Thoracic aorta (tissue), 2 donors: ENCODE data around the gene KIF3A. TPM values are rescaled to one million over a fixed set of nuclear protein-coding genes. Genes with fewer than 3 reads are reported as not detected.

ENCODE experiments used
- ATAC-seq: fragments of 150-250 bp; one replicate; pipeline ENCODE4 v1.8.0; 2017; ENCODE audit warnings: low read depth; ENCODE audit not compliant: insufficient number of reproducible peaks, low FRiP score
- DNase-seq: peaks from one replicate; pipeline ENCODE4 v3.0.0-alpha.2; 2020; ENCODE audit warnings: low spot score
- H3K27ac ChIP-seq, 2 donors: fragments of 200-600 bp; sonication (generic); 1 replicate in 1 of 2; 2 replicates in 1 of 2; pipeline ENCODE4 v1.5.1; 2016; ENCODE audit warnings: mild to moderate bottlenecking in 2 of 2, moderate library complexity in 2 of 2
- H3K27me3 ChIP-seq: fragments of 200-600 bp; sonication (generic); replicated peaks from 2 replicates; pipeline ENCODE4 v1.6.0; 2016; ENCODE audit warnings: mild to moderate bottlenecking; ENCODE audit not compliant: insufficient read depth
- H3K36me3 ChIP-seq: fragments of 200-600 bp; sonication (generic); one replicate; pipeline ENCODE4 v1.5.1; 2016
- H3K4me1 ChIP-seq, 2 donors: fragments of 200-600 bp; sonication (generic); 1 replicate in 1 of 2; 2 replicates in 1 of 2; pipeline versions ENCODE4 v1.5.1 to v1.6.0; 2016; ENCODE audit warnings: low read depth in 2 of 2, mild to moderate bottlenecking in 1 of 2; ENCODE audit not compliant: control insufficient read depth in 1 of 2
- H3K4me3 ChIP-seq: fragments of 200-600 bp; sonication (generic); 2 replicates; pipeline ENCODE4 v1.5.1; 2016; ENCODE audit warnings: mild to moderate bottlenecking
- H3K9me3 ChIP-seq: fragments of 200-600 bp; sonication (generic); 2 replicates; pipeline ENCODE4 v1.5.1; 2016
- total RNA-seq, 2 donors: library from RNA; depleted of rRNA; stranded (reverse); fragments of >200 nt; gene quantifications; one replicate each; pipeline versions ENCODE4 v1.1.0 to v1.2.3, GENCODE V29; 2016
- TF ChIP-seq, protein P1 (sequence below): fragments of 200-600 bp; sonication (generic); IDR thresholded peaks from one replicate; pipeline ENCODE4 v1.5.1; 2019; ENCODE audit warnings: antibody characterized with exemption

The KIF3A gene
- total RNA-seq, 2 donors from 2014 or later: 3.7 to 5.9 TPM

DNA sequence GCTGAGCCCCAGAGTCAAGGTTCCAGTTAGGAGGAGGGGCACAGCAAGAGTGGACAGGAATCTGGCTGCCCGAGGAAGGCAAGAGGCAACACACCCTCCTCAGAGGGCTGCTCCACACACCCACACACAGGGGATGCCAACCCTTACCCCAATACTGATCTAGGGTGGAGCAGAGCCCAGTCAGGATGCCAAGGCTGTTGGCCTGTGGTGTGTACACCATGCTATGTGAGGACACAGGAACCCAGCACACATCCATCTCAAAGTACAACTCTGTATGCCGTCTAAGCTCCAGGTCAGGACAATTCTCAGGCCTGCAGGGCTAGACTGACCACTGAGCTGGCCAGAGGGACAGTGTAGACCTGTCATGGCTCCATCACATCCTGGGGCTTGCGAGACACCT is 37.1 kb upstream of the KIF3A start:
- no peaks in the 10 kb centered on the region for H3K27me3 ChIP-seq
- H3K4me1 ChIP-seq: peaks cover 56 to 81% of the 10 kb centered on the region in 2 donors
- TF ChIP-seq, protein P1, sequence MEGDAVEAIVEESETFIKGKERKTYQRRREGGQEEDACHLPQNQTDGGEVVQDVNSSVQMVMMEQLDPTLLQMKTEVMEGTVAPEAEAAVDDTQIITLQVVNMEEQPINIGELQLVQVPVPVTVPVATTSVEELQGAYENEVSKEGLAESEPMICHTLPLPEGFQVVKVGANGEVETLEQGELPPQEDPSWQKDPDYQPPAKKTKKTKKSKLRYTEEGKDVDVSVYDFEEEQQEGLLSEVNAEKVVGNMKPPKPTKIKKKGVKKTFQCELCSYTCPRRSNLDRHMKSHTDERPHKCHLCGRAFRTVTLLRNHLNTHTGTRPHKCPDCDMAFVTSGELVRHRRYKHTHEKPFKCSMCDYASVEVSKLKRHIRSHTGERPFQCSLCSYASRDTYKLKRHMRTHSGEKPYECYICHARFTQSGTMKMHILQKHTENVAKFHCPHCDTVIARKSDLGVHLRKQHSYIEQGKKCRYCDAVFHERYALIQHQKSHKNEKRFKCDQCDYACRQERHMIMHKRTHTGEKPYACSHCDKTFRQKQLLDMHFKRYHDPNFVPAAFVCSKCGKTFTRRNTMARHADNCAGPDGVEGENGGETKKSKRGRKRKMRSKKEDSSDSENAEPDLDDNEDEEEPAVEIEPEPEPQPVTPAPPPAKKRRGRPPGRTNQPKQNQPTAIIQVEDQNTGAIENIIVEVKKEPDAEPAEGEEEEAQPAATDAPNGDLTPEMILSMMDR: no peak
- H3K27ac ChIP-seq: peak overlapping the region; percentile 70 to 85
- no peaks in the 10 kb centered on the region for H3K9me3 ChIP-seq
- no peaks in the 10 kb centered on the region for H3K36me3 ChIP-seq
- DNase-seq: no peak
- peak overlapping the region; percentile 10 for H3K4me3 ChIP-seq
- ATAC-seq: no peak

- peaks cover 56 to 83% of the 10 kb centered on the region in 2 donors for H3K4me1 ChIP-seq
- no peaks in the 10 kb centered on the region for H3K9me3 ChIP-seq
- TF ChIP-seq, protein P1: no peak
- peak overlapping the region; percentile 70 to 85 for H3K27ac ChIP-seq
- no peak for DNase-seq
- peak overlapping the region; percentile 10 for H3K4me3 ChIP-seq
- ATAC-seq: no peak
- H3K36me3 ChIP-seq: no peaks in the 10 kb centered on the region
- H3K27me3 ChIP-seq: no peaks in the 10 kb centered on the region
These were observed 36.4 kb upstream of the KIF3A start for GRCh38 chr5:132773601-132774355.

DNA sequence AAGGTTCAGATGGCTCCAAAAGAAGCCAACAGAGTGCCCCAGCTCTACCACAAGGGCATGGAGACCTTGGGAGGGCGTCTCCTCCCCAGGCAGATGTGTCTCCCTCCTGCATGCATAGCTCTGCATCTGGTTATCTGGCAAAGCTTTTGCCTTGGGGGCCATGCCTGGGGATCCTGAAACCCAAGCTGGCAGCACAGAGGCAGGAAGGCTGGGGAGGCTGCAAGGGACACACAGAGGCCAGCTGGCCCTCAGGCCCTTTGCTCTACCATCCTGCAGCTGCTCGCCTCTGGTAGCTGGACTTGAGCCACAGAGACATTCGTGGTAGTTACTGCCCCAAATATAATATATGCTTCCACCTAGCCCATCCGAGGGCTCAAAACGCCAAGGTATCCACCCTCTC is 35.8 kb upstream of the KIF3A start:
- Histone ChIP-seq H3K27me3 (no peaks in the 10 kb centered on the region), H3K9me3 (no peaks in the 10 kb centered on the region), H3K4me3 (no peak overlapping the region), H3K4me1 (peaks cover 56 to 83% of the 10 kb centered on the region in 2 donors), H3K36me3 (no peaks in the 10 kb centered on the region), H3K27ac (peak overlapping the region; percentile 70 to 85)
- TF ChIP-seq, protein P1: no peak
- ATAC-seq (no peak), DNase-seq (no peak)

DNA sequence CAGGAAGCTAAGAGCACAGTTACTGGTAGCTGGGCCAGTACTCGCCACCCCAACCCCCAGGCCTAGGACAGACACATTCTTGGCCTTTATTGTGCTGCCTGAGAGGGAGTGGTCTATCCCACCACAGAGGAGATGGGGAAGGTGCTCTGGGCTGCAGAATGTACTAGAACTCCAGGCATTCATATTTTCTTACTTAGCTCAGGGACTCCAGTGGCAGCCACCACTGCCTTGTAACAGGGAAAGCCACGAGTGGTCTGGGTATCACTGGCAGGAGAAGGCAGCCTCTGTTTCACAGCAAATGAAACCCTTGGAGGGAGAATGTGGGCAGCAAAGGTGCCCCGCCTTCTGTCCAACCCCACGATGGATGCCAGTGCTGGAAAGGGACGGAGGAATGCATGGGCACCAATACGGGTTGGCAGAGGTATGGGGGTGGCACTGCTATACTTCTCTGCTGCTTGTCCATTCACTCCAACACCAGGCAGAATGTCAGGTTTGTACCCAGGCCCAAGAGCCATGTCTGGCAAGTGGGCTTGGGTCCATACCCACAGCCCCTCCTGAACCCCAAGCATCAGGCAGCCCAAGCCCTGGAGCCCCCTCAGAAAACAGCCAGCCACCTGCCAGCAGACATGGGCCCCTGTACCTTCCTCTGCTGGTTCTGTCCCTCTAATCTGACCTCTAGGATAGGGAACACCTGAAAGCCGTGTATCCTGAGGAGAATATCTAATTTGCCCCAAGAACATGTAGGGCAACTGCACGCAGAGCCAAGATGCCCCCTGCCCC is 35.1 kb upstream of the KIF3A start:
- no peaks in the 10 kb centered on the region for H3K36me3 ChIP-seq
- peaks cover 58 to 85% of the 10 kb centered on the region in 2 donors for H3K4me1 ChIP-seq
- no peak overlapping the region for H3K4me3 ChIP-seq
- TF ChIP-seq, protein P1: no peak
- peak overlapping the region; percentile 70 to 85 for H3K27ac ChIP-seq
- no peak for ATAC-seq
- H3K27me3 ChIP-seq: no peaks in the 10 kb centered on the region
- DNase-seq: no peak
- no peaks in the 10 kb centered on the region for H3K9me3 ChIP-seq

DNA sequence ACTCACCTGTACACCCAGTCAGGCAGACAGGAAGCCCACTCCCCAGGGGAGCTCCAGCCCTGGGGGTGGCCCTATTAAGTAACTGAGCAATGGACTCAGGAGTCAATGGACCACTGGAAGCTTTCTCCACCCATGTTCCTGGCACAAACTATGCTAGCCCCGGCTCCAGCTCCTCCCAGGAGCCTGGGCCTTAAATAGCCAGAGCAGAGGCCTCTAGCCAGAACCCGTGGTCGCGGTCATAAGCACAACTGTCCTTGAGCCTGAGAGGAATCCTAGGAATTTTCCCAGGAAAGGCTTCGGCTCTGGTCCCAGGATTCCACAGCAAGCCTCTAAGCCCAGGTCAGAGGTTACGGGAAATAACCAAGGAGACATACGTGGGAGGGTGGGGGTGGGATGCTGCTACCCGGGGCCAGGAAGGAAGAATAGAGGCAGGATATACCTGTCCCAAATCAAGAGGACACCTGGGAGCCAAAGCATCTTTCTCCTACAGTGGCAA is 34.2 kb upstream of the KIF3A start:
- ATAC-seq: no peak
- DNase-seq: no peak

More for the DNA sequence above, 34.2 kb upstream of the KIF3A start:
- Histone ChIP-seq H3K4me1 (peaks cover 63 to 95% of the 10 kb centered on the region in 2 donors), H3K27me3 (no peaks in the 10 kb centered on the region), H3K4me3 (peak overlapping the region; percentile 33), H3K36me3 (no peaks in the 10 kb centered on the region), H3K27ac (peak overlapping the region; percentile 70 to 85), H3K9me3 (no peaks in the 10 kb centered on the region)
- TF ChIP-seq, protein P1: no peak
